Measurements from ENCODE around the gene KRT84.

Gene KRT84

DNA sequence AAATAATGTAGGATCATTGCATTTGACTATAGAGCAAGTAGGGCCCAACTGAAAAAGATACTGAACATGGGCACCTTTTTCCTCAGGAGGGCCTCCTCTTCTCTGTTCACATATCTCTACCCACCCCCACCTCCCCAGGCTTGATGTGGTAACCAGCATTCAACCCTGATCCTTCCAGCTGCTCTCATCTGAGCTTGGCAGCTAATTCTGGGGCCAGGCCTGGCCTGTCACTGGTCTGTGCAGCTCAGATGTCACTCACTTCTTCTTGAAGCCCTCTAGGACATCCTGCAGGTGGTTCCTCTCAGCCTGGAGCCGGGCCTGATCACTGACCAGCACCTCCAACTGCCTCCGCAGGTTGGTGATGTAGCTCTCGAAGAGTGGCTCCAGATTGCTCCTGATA is 2.1 kb downstream of the KRT84 start:
- DNase-seq = no peak

DNA sequence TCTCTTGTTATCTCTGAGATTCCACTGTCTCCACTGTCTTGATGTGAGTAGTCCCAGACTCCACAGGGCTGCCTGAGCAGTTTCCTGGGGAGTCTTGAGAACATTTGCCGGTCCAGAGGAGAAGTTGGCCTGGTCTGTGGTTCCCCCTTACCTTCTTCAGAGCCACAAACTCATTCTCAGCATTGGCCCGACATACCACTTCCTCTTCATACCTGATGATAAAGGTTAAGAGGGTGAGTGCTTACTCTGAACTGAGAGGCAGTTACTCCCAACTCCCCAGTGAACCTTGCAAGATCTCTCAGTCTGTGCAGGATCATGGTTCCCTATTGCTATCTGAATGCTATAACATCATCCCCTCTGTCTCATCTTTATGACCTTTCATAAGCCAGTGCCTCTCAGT is 2.6 kb downstream of the KRT84 start:
- DNase-seq = no peak

- DNase-seq = no peak
These were observed 4.2 kb downstream of the KRT84 start for GRCh38 chr12:52381206-52381605.

DNA sequence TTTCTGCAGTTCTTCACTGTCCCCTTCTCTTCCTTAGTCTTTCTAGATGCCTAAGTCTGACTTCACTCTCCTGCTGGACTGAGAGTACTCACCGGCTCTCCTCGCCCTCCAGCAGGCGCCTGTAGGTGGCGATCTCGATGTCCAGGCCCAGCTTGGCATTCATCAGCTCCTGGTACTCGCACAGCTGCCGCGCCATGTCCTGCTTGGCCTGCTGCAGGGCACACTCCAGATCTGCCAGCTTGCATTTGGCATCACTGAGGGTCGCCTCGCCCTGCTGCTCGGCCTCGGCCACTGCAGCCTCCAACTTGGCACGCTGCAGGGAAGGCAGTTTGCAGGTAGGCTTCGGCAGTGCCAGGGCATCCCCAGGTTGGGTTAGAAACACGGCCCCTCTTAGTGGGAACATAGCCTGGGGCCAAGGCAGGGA is 5.2 kb downstream of the KRT84 start:
- DNase-seq = no peak

- no peak for DNase-seq
These were observed 5.9 kb downstream of the KRT84 start for GRCh38 chr12:52379536-52379935.

GRCh38 chr12:52378091-52378490 is 7.4 kb downstream of the KRT84 start:
- no peak for DNase-seq

- no peak for DNase-seq
These were observed 8.2 kb downstream of the KRT84 start for GRCh38 chr12:52377266-52377665.

- peak; percentile 36 for DNase-seq
These were observed 13.0 kb downstream of the KRT84 start for GRCh38 chr12:52372216-52373154.

- no peak for DNase-seq
These were observed 13.7 kb downstream of the KRT84 start for GRCh38 chr12:52371716-52372115.

GRCh38 chr12:52370926-52371608 is 14.4 kb downstream of the KRT84 start:
- no peak for DNase-seq

DNA sequence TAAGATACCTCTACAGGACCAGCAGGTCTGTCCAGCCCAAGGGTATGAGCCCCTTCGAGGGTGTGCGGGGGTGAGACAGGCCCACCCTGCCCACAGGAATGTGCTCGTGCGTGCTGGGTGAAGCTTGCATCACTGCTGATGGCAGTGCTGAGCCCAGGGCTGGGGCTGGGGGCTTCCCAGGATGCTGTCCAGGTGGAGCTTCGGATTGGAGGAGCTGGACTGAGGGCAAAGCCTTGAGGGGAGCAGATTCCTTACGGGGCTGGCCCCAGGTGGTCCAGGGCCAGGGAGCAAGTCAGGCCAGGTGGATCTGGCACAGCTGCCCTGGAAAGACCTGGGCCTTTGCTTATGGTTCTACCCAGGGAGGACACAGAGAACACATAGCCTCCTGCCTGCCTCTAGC is 15.6 kb downstream of the KRT84 start:
- no peak for DNase-seq

- DNase-seq = no peak
These were observed 16.2 kb downstream of the KRT84 start for GRCh38 chr12:52369211-52369610.

- DNase-seq = no peak
These were observed 16.9 kb downstream of the KRT84 start for GRCh38 chr12:52368508-52368907.

DNA sequence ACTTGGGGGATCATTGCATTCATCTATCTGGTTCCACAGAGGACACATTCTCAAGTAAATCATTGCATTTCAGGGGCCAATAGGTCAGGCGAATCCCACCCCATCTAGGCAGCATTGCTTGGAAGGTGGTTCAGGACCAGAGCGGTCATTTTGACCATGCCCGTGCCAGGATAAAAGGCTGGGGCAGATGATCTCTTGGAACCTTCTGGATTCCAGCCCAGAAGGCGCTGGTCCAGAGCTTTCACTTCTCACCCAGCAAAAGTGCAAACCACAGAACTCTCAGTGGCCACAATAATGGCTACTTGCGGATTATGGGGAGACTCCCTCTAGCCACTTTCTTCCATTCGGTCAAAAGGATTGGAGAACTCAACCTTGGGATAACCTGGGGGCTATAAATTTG is 17.6 kb downstream of the KRT84 start:
- DNase-seq = no peak

DNA sequence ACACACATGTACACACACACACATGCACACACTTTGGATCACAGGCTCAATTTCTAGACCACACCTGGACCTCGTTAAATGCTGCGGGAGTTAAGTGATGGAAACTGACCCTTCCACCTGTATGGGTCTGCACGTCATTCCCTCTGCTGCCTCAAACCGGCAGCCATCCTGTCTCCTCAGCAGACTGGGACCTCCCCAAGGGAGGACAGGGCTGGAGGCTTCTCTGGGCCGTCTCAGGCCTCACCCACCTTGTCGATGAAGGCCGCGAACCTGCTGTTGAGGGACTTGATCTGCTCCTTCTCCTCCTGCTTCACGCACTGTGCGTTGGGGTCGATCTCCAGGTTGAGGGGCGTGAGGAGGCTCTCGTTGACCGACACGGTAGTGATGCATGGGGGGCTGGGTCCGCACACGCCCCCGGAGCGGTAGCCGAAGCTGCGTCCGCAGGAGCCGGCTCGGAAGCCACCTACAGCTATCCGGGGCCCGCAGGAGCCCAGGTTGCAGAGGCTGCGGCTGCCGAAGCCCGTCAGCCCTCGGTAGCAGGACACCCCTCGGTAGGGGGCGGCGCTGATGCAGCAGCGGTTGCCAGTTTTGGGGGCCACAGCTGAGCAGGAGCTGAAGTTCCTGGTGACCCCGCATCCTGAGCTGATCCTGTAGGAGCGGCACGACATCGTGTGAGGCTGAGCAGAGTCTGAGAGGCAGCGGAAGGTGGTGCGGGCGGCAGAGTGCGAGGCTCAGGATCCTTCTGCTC is 18.5 kb downstream of the KRT84 start, which contains the start of gene KRT85:
TSS of gene KRT85 (minus strand) at position 744 of the 748 bp plus-strand sequence. CDS start at position 668, 76 bp downstream.
- DNase-seq = no peak

DNA sequence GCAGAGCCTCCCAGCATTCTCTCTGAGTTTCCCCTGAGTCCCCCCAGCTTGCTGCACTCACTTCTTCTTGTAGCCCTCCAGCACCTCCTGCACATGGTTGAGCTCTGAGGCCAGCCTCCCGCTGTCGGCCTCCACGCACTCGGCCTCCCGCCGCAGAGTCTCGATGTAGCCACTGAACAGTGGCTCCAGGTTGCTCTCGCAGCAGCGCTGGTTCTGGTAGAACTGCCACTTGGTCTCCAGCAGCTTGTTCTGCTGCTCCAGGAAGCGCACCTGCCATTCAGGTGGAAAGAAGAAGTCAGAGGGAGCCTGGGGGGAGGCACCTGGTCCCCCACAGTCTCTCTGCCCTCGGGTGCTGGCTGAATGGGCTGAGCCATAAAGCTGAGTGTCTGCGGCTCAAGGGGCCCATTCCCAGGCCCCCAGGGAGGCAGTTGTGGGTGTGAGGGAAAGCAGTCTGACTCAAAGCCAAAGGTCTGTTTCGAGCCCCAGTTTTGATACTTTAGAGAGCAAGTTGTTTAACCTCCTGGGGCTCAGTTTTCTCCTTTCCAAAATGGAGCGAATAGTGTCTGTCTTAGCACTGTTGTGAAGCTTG is 20.5 kb downstream of the KRT84 start:
- no peak for DNase-seq

- no peak for DNase-seq
These were observed 21.4 kb downstream of the KRT84 start for GRCh38 chr12:52364061-52364460.

- no peak for DNase-seq
These were observed 22.3 kb downstream of the KRT84 start for GRCh38 chr12:52363111-52363679.

GRCh38 chr12:52362118-52362726 is 23.2 kb downstream of the KRT84 start:
- no peak for DNase-seq

GRCh38 chr12:52361553-52361952 is 23.9 kb downstream of the KRT84 start:
- no peak for DNase-seq

- no peak for DNase-seq
These were observed 24.7 kb downstream of the KRT84 start for GRCh38 chr12:52360663-52361271.
